KOPT-K1 (cell line): Measurements from ENCODE around the gene AP3B1.

Source experiments
- H3K27ac ChIP-seq: fragments of 200-600 bp; sonication (generic); 2 replicates; pipeline ENCODE4 v1.5.1; 2016; ENCODE audit warnings: antibody characterized with exemption, mild to moderate bottlenecking, low read depth, low read length; ENCODE audit not compliant: poor library complexity, severe bottlenecking
- H3K36me3 ChIP-seq: fragments of 200-600 bp; sonication (generic); 2 replicates; pipeline ENCODE4 v1.5.1; 2017; ENCODE audit warnings: antibody characterized with exemption, mild to moderate bottlenecking, low read length, moderate library complexity; ENCODE audit not compliant: insufficient read depth
- H3K9me3 ChIP-seq: fragments of 200-600 bp; sonication (generic); 2 replicates; pipeline ENCODE4 v1.5.1; 2017; ENCODE audit warnings: antibody characterized with exemption, low read length, mild to moderate bottlenecking; ENCODE audit not compliant: insufficient read depth, poor library complexity, severe bottlenecking

The AP3B1 gene

DNA sequence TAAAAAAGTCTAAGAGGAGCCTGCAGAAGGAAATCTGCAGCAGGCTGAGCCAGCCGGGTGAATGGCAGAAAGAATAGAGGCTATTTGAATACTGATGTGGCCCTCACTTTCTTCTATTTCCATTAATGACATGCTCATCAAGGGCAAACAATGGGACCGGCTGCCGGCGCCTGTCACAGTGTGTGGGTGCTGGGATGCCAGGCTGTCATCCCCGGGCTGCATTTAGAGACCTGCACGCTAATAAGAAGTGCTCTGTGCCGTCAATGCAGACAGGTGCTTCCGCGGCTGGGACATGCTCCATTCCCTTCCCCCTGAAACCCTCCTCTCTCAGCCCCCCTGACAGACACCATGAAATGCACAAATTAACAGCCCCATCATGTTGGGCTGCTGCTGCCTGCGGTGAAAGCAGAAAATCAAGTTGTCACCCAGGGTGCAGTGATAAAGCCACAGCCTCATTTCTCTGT lies 300.6 kb downstream of the AP3B1 start:
- Histone ChIP-seq H3K36me3 (peaks cover 6% of the 10 kb centered on the region; the same call in 1 of the 2 replicates), H3K9me3 (no peaks in the 10 kb centered on the region), H3K27ac (no peak overlapping the region)

DNA sequence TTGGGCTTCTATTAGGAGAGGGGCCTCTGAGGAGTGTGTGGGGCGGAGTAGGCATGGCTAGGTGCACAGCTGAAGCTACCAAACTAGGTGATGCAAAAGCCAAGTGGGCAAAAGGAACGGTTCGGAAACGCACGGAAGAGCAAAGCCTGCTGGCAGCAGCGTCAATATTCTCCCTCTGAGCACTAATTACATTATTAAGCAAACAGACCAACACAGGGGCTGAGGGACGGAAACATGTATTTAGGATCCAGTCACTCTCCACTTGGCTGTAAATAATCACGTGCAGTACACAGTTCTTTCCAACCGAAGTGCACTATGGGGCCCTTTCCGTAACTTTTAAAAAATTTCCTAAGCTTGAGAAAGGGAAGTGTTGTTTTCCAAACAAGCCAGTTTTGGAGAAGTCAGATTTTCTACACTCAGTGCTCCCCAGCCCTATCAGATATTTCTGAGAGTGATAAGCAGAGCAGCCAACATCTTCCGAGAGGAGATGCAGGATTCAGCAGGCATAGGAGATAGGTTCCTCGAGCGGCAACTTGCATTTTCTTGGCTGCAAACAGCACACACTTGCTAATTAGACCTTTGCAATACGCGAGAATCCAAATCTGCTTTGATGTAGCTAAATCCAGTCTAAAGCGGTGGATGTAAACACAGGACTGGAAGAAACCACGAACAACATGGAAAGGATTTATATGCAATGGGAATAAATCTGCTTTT lies 301.2 kb downstream of the AP3B1 start:
- peaks cover 6% of the 10 kb centered on the region; the same call in 1 of the 2 replicates for H3K36me3 ChIP-seq
- H3K9me3 ChIP-seq: no peaks in the 10 kb centered on the region
- no peak overlapping the region for H3K27ac ChIP-seq

DNA sequence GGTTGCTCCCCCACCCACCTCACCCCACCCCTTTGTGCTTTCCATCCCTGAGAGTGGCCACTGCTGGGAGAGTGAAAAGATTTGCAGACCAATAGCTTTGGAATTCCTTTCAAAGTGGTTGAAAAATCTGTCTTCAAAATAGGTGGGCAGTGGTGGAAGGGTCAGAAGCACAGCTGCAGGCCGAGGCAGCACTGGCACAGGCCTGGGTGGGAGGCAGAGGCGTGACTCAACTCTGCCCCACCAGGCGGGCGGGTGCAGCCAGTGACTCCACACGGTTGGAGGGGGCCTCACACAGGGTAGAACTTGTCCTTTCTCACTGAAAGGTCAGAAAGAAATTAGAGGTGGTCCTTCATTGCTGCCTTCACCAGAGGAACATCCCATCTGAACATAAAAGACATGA lies 303.4 kb downstream of the AP3B1 start:
- H3K9me3 ChIP-seq: no peaks in the 10 kb centered on the region
- no peak overlapping the region for H3K27ac ChIP-seq
- peaks cover 6% of the 10 kb centered on the region; the same call in 1 of the 2 replicates for H3K36me3 ChIP-seq

DNA sequence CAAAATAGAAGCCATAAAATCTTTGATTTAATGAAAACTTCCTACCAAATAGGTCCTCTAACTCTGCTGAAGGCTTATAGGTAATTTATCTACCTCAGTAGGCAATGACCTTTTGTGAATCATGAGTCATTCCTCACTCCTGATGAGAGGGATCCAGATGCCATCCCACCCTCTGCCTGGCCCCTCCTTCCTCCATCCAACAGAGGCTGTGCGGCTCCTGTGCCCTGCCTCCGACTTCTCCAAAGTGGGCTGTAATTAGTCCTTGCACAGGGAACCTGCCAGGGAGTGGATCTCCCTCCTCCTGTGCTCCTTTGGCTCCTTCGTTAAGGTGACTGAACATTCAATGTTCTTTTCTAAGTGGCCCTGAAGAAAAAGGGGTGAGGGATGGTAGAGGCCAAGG lies 304.5 kb downstream of the AP3B1 start:
- peaks cover 6% of the 10 kb centered on the region; the same call in 1 of the 2 replicates for H3K36me3 ChIP-seq
- no peaks in the 10 kb centered on the region for H3K9me3 ChIP-seq
- no peak overlapping the region for H3K27ac ChIP-seq

DNA sequence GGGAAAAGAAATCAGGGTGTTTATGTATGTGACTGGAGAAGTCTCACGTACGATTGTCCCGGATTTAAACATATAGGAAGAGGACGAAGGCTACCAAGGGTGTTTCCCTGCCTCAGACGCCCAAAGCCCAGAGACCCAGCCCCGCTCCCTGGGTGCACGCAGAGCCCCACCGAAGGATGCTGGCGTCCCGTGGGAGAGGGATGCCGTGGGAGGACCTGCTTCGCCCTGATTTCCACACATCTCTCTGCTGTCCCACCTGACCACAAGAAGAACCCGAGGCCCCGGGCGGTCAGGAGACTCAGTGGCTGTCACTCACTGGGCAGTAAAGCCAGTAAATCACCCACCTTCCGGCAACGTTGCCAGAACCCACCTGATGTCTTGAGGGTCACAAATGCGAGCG lies 306.5 kb downstream of the AP3B1 start:
- Histone ChIP-seq H3K36me3 (no peaks in the 10 kb centered on the region), H3K27ac (no peak overlapping the region), H3K9me3 (no peaks in the 10 kb centered on the region)

DNA sequence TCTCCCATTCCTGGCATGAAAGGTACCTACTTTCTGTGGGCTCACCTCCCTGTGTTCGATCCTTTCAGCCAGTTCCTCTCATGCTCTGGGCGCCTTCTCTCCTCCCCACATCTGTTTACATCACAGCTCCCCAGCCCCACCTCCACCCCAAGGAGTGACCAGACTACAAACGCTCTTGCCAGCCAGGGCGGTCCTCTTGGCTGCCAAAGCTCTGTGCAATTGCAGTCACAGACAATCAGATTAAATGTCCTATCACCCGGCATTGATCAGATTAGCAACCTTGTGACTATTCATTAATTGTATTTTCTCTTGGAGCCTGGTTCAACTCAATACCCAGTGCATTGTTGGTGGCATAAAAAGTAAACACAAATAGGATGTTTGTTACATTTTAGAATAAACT lies 307.2 kb downstream of the AP3B1 start:
- H3K36me3 ChIP-seq: no peaks in the 10 kb centered on the region
- no peaks in the 10 kb centered on the region for H3K9me3 ChIP-seq

DNA sequence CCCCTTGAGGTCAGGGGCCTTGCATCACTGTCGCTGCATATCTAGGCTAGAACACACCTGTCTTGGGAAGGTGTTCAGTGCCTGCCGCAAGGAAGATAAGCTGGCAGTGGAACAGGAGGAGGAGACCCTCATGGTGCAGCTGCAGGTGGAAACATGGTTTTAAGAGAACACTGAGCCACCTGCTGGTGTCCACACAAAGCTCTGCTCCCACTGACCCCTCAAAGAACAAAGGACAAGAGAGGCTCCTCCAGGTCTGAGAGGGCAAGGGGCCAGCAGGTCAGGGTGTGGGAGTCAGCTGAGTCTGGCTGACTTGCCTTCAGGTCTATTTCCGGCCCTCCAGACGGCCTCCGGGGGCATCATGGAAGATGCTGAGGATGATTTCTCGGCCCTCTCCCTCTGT lies 308.2 kb downstream of the AP3B1 start:
- H3K27ac ChIP-seq: no peak overlapping the region
- no peaks in the 10 kb centered on the region for H3K36me3 ChIP-seq

More for the DNA sequence above, 307.2 kb downstream of the AP3B1 start:
- no peak overlapping the region for H3K27ac ChIP-seq

DNA sequence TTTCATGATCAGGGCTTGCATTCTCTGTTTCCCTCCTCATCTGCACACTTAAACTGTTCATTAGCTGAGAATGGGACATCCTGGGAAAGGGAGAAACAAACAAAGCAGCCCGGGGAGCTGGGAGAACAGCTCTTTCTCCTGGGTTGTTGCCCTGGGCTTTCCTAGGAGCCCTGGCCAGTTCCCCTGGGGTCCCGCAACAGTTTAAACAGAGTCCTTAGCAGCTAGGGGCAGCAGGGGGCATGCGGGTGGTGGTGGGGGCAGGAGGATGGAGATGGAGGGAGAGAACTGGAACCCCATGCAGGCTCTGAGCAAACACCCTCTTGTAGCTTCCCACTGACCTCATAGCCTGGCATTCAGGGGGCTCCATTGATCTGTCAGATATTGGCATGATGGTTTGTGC lies 309.3 kb downstream of the AP3B1 start:
- H3K27ac ChIP-seq: no peak overlapping the region
- H3K36me3 ChIP-seq: no peaks in the 10 kb centered on the region
- H3K9me3 ChIP-seq: no peaks in the 10 kb centered on the region

More for the DNA sequence above, 308.2 kb downstream of the AP3B1 start:
- H3K9me3 ChIP-seq: no peaks in the 10 kb centered on the region

DNA sequence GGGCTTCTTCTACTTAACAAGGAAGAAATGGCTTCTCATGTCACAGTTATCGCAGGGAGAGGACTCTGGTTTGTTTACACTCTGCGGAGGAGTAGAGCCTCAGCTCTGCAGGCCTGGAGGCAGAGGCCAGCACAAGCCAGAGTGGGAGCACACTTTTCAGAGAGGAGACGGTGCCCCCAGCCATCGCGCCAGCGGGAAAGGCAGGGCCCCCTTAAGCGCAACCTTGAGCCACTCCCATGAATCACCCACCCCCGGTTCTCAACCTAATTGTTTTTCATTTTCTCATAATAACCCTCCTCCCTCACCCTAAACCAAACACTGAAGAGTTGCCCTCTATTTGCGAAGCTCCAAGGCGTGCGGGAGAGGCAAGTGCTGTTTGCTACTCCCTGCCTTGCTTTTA lies 309.9 kb downstream of the AP3B1 start:
- H3K36me3 ChIP-seq: no peaks in the 10 kb centered on the region
- no peak overlapping the region for H3K27ac ChIP-seq
- H3K9me3 ChIP-seq: no peaks in the 10 kb centered on the region

DNA sequence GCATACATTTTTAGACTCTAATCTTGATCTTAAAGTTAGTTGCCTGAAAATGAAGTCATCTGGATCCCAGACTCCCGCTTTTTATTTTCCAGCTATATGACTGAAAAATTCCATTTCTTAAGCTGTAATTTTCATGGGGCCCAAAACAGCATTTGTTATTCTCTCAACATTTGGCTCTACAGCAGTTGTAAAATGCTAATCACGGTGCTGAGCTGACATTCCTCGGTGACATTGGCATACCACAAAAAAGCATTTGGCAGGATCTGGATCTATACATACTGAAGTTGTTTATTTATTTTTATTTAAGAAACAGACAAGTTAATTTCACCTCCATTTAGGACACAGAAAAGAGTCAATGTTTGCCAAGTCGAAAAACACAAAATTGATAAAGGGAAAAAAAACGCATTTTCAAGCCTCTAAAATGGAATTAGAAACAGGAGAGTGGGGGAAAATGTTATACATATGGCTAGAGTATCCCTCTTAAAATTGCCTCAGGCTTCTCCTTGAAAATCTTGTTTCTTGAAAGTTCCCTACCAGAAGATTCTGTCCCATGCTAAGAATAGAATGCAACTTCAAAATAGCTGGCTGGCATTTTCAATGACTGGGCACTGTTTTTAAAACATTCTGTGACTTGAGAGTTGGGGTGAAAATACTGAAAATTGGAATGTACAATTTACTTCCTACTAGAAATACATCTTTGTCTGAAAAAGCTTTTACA lies 310.9 kb downstream of the AP3B1 start:
- Histone ChIP-seq H3K9me3 (no peaks in the 10 kb centered on the region), H3K36me3 (no peaks in the 10 kb centered on the region), H3K27ac (no peak overlapping the region)

DNA sequence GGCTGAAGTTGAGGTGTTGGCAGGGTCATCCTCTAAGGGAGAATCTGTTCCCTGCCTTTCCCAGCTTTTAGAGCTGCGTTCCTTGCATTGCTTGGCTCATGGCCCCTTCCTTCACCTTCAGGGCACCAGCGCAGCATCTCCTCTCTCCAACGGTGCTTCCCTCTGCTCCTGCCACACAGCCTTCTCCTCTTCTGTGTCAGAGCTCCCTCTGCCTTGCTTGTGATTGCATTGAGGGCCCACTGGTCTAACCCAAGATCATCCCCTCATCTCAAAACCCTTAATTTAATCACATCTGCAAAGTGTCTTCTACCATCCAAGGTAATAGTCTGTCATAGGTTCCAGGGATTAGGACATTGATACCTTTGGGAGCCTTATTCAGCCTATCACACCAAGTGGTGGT lies 312.7 kb downstream of the AP3B1 start:
- Histone ChIP-seq H3K9me3 (no peaks in the 10 kb centered on the region), H3K27ac (no peak overlapping the region), H3K36me3 (no peaks in the 10 kb centered on the region)

DNA sequence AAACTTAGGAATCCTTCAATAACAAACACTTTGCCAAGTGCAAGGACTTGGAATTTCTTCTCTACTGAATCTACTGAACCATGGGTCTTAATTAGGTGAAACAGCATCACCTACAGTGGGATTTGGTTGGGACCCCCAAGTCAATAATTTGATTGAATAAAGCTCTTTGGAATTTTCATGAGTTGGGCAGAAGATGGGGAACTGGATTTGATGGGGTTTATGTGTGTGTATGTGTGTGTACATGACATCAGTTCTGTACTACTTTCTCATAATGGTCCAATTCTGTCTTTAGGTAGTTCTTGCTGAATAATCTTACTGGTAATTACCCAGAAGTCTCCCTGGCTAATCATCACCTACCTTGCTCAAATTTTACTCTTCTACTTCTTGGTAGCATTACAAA lies 319.9 kb downstream of the AP3B1 start:
- Histone ChIP-seq H3K27ac (no peak overlapping the region), H3K36me3 (no peaks in the 10 kb centered on the region), H3K9me3 (no peaks in the 10 kb centered on the region)

DNA sequence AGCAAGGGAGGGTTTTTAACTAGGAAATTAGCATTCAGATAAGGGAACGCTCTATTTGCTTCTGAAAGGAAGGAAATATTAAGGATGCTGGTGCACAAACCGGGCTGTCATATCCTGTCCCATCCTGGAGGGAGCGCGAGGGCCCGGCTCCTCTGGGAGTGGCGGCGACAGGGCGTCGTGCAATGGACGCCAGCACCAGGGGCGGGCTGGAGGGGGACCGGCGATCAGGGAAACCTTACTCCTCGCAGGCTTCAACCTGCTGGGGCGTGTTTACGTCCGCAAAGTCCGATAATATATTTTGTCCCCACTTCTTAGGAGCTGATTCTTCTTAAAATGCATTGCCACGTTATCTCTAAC lies 321.3 kb downstream of the AP3B1 start:
- Histone ChIP-seq H3K9me3 (no peaks in the 10 kb centered on the region), H3K27ac (no peak overlapping the region), H3K36me3 (no peaks in the 10 kb centered on the region)

DNA sequence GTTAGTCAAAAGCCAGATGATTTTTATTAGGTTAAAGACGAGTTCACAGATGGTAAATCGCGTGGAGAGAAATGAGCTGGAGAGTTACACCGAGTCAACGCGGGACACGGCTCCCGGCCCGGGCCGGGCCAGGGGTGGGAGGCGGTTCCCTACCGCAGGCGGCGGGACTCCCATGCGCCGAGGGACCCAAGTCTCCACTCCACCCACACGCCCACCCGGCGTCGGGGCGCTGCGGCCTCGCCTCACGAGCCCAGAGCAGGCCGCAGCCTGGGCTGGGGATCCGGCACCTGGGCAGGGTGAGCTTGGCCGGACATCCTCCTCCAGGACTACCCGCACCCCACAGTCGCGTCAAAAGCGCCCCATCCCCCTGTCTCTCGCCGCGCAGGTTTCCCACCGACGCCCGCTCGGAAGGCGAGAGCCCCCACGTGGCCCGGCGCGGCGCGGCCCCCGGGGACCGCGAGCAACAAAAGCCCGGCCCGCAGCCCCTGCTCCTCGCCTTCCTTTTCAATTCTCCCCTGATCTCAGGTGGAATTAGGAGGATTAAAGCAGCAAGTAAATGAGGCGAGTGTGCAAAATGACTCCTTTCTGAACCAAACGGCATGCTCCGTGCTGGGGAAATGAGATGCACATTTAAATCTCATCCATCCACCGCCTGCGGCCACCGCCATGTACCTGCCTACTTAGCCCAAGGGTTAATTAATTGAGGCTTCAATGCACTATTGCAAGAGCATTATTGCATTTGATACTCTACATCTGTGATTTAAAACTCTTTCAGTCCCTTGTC lies 321.8 kb downstream of the AP3B1 start:
- Histone ChIP-seq H3K9me3 (no peaks in the 10 kb centered on the region), H3K36me3 (no peaks in the 10 kb centered on the region), H3K27ac (no peak overlapping the region)

DNA sequence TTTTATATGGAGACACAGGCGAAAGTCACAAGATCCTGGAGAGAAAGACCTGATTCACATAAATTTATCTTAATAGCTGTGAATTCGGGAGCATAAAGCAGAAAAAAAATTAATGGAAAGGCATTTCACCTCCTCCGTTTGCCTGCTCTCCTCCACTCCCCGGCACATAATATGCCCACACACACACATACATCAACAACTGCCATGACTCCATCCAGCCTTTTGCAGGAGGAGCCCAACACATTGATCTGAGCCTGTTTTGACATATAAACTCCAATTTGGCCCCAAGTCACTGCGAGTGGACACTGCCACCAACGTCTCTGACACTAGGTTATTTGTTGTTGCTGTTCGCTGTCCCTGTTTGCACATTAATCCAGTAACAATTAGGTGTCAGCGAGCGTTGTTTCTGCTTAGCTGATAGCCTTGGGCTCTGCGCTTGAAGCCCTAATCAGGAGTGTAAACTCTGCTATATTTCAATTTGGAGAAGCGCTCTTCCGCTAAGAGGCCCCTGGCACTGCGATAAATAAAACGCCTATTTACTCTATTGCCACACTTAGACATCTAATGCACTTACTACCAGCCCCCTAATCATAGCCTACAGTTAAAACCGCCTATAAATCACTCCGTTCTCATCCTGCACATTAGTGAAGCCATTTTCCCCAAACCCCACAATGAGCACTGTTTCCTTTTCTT lies 322.6 kb downstream of the AP3B1 start:
- H3K27ac ChIP-seq: no peak overlapping the region
- H3K36me3 ChIP-seq: no peaks in the 10 kb centered on the region
- H3K9me3 ChIP-seq: no peaks in the 10 kb centered on the region
